ENCODE data around the gene CASP8. TPM values are rescaled to one million over a fixed set of nuclear protein-coding genes. Genes with fewer than 3 reads are reported as not detected.
A peak's percentile ranks its signal among the peaks of the same experiment; 100 is the strongest.
"Not testable (repeated sequence)": the region's sequence is repeated elsewhere in the genome, so short reads cannot be mapped to it uniquely, and the experiment has no call there.

The CASP8 gene
- total RNA-seq (ENCODE audit: insufficient read depth, low replicate concordance) = 41.2 TPM

DNA sequence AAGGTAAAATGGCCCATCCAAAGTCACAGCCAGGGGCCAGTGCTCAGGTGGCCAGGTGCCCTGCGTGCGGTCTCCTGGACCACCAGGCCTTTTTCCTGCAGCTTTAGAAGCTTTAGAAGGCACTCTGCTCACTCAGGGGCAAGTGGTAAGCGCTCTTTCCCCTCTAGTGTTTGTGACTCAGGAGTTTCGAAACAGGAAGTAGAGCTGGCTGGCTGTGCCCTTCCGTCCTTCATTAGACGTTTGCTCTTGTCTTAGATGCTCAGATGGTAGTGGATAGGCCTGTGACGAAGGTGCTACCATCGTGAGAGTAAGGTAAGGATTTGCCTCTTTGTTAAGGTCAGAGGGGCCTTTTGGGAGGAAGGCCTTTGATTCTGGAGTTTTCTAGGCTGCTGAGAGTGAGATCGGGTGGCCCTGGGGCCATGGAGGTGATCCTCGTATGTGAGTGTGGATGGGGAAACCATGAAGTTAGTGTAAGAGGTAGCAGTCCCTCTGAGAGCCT lies at the start of gene CASP8:
Gene CASP8 (plus strand): TSS at position 235 of the 499 bp plus-strand sequence. CDS start 5,951 bp downstream, outside the sequence.
- DNase-seq (ENCODE audit: low spot score) = no peak

DNA sequence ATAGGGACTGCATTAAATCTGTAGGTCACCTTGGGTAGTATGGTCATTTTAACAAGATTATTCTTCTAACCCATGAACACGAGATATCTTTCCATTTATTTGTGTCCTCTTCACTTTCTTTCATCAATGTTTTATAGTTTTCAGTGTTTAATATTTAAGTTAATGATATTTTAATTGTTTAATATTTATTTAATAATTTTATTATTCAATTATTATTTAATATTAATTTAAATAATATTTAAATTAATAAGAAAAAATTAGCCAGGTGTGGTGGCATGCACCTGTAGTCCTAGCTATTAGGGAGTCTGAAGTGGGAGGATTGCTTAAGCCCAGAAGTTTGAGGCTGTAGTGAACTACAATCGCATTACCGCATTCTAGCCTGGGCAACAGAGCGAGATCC lies 44.4 kb upstream of the CASP8 start:
- no peak for DNase-seq (ENCODE audit: low spot score)

DNA sequence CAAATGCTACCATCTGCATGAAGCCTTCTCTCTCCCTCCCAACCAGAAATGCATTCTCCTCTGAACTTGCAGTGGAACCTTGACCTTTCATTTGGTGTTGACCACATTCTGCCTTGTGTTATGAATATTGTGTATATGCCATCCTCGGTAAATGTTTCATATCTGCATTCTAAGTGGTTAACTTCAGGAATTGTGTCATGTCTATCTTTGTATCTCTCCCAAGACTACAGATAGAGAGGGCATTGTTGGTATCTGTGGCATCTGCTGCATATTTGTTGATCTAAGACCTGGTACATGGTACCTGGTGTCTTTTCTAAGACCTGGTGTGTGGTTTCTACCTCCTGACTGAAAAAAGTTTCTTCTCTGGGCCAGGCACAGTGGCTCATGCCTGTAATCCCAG lies 43.4 kb upstream of the CASP8 start:
- no peak for DNase-seq (ENCODE audit: low spot score)

DNA sequence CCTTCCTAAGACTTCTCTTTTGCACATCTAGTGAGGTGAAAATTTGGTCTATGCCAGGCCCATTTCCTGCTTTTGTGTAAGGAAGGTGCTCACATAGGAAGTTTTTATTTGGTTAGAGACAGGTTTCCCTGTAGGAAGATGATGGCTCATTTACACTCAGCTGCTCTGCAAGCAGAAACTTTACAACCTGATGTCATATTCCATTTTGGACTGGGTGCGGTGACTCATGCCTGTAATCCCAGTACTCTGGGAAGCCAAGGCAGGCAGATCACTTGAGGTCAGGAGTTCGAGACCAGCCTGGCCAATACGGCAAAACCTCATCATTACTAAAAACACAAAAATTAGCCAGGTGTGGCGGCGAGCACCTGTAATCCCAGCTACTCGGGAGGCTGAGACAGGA lies 41.6 kb upstream of the CASP8 start:
- DNase-seq (ENCODE audit: low spot score) = no peak

DNA sequence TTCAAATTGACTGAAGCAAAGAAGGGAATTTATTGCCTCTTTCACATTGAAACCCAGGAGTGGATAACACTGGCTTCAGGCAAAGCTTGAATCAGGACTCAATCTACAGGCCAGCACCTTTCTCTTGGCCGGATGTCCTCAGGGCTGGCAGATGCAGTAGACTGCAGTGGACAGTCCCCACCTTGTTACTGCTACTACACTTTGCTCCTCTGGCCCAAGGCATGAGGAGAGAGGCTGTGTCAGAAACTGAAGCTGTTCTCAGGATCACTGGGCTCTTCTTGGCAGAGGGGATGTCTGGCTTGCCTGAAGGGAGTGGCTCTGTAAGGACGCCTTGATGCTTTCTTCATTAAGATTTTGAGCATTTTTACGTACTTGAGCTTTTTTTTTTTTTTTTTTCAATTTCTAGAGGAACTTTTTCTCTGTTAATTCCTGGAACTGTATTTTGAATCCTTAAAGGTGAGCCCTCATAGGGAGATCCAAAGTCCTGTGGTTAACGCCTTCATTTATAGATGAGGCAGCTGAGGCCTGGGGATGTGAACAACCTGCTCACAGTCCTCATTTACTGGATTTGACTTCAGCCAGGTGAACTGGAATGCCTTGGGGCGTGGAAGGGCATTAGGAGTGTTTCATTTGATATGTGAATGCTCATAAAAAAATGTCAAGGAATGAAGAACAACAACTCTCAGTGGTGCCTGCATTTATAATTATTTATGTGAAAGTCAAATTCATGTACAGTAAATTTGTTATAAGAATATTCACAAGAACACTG lies 40.8 kb upstream of the CASP8 start:
- DNase-seq (ENCODE audit: low spot score) = no peak

DNA sequence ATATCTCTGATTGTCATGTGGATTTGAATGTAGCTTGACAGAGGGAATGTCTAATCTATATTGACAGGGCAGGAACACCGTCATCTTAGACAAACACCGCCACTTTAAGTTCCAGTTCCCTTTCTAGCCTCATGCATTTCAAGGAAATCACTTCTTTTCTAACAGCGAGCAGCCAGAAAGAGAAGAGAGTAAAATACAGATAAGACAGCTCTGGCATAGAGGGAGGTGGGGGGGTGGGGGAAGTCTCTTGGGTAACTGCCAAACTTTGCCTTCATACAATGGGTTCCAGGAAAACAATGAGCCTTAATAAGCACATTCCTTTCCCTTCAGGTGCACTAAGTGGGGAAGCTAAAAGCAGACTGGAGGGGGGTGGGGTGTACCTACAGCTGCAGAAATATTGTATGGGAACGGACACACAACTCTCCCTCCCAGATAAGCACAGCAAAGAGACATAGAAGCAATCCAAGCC lies 40.2 kb upstream of the CASP8 start:
- DNase-seq (ENCODE audit: low spot score) = peak; percentile 46

DNA sequence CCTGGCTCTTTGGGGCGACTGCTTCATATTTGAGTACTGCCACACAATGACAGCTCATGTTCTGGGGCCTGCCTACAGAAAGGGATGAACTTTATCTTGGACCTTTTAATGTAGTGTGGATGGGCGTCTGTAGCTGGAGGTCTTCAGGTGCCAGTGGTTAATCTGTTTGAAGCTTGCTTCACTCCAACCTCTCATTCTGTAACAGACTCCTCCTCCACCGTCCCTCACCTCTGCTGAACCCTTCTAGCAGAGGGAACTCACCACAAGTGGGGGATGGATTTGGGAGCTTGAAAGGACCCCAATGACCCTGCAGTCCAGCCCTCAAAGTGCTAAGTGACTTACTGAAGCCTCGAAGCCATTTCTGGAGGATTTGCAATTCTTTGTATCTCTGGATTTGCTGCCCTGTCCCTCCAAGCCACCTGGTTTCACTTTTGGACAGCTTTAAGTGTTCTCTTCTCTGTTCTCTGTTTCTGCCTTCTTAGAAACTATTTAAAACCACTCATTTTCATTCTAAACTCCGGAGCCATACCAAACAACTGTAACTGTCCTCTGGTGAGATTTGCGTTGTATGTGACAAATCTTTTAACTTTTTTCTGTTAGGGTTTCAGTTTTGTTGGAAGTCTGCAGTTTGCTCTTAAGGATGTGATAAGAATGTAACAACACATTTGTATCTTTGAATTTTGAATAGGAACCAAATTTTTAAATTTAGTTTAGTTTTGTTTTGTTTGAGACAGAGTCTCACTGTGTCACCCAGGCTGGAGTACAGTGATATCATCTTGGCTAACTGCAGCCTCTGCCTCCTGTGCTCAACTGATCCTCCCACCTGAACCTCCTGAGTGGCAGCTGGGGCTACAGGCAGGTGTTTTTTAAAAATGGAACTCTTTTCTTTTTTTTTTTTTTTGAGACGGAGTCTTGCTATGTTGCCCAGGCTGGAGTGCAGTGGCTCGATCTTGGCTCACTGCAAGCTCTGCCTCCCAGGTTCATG lies 37.0 kb upstream of the CASP8 start:
- no peak for DNase-seq (ENCODE audit: low spot score)

DNA sequence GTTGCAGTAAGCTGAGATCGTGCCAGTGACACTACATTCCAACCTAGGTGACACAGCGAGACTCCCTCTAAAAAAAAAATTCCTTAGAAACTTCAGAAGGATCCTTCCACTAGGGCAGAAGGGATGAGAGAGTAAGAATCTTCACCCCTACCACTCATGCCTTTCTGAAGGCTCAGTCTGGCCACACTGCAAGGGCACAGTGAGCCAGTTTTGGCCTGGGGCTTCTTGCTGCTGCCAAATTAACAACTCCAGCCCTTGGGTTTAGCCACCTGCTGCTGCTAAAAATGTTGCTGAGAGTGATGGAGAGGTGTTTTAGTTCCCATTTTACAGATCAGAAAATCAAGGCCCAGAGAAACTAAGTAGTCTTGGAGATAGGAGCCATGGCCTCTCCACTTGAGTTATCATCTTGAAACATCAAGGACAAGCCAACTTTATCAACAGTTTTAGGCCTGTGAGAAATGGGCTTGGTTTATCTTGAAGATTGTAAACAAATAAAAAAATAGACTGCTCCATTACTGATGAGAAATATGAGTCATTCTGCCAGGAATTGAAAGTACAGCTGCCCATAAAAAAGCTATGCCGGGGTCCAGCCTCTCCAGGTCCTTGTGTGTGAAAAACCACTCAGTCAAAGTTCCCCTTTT lies 31.9 kb upstream of the CASP8 start:
- no peak for DNase-seq (ENCODE audit: low spot score)

DNA sequence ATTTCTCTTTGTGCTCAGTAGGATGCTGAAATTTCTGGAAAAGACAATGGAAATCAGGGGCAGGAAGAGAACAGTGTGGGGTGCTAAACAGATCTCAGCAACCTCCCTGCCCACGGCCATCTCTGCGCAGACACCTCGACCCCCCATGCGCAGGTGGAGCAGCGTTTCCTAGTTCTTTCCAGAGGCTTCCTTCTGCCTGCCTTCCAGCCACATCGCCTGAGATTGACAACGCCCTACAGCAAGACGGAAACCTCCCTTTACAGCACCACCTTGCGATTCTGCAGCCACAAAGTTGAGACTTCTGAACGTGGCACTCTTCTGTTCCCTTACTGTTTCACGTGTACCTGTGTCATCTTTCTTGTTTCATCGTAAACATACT lies 31.4 kb upstream of the CASP8 start:
- no peak for DNase-seq (ENCODE audit: low spot score)

DNA sequence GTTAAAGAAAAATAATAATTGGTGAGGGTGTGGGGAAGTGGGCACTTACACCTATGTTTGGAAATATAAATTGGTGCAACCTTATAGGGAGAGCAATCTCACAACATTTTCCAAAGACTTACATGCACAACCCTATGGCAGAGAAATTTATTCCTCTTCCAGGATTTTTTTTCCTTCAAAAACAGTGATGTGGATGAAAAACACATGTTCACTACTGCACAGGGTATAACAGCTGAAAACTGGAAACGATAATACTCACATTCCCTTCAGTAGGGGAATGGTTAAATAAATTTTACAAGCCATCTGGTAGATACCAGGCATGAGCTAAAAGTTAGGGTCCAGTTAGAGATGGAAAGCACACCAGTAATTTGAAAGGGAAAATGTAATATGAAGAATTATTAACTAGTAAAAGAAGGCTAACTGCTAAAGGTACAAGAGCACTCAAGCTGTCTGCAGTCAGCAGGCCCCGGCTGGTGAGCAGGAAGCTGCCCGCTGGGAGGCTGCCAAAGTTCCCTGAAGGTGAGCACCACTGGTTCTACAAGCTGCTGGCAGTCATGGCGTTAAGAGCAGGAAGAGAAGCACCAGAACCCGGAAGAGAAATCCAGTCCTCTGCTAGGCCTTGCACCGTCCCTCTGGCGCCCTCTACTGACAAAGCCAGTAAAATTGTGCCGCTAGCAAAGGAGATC lies 28.4 kb upstream of the CASP8 start:
- peak; percentile 95 for DNase-seq (ENCODE audit: low spot score)

DNA sequence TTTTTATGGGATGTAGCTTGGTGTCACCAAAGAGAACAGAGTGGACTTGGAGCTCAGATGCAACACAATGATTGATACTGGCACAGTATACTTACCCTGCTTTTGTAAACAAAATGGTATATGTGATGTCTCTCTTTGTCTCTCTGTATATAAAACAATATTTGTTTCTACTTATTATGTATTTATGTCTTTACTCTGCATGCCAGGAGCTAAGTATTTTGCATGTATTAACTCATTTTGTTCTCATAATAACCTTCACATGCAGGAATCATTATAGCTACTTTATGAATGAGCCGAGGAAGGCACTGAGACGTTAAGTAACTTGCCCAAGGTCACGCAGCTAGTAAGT lies 27.9 kb upstream of the CASP8 start:
- no peak for DNase-seq (ENCODE audit: low spot score)

DNA sequence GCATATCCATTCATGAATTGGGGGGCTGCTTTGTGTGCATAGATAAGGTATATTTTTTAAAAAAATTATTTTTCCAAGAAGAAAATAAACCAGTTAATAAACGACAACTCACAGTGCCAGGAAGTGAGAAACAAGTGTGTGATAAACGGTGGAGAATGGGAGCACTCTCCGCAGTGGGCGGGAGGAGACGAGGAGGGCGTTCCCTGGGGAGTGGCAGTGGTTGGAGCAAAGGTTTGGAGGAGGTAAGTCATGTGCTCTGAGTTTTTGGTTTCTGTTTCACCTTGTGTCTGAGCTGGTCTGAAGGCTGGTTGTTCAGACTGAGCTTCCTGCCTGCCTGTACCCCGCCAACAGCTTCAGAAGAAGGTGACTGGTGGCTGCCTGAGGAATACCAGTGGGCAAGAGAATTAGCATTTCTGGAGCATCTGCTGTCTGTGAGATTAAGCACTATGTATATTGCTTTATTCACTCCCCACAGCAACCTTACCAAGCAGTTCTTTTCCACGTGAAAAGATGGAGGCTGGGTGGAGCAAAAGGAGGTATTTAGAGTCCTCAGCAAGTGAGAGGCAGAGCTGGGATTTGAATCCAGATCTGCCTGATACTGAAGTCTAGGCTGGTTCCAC lies 27.0 kb upstream of the CASP8 start:
- DNase-seq (ENCODE audit: low spot score) = no peak

DNA sequence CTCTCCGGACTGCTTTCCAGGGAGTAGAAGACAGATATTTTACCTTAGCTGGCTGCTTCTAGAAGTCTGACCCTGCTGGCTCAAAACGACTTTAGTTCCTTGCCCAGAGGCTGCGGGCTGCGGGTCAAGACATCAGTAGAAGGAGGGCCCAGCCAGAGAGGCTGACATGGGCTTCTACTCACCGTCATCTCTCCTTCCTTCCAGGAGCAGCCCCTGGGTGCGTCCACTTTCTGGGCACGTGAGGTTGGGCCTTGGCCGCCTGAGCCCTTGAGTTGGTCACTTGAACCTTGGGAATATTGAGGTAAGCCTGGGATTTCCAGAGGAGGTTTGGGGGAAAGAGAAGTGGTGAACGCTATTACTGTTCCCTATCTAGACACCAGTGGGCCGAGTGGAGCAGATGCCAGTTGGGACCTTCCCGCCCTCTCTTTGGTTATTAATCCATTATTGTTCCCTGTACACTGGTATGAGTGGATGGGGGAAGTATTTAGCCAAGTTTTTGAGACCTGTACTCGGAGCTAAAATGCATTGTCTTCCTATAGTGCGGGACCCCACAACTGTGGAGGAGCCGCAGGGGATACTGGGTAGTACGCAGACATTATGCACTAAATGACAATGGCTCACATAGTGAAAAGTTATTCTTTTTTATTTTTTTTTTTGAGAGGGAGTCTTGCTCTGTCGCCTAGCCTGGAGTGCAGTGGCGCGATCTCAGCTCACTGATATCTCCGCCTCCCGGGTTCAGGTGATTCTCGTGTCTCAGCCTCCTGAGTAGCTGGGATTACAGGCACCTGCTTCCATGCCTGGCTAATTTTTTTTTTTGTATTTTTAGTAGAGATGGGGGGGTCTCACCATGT lies 26.3 kb upstream of the CASP8 start:
- DNase-seq (ENCODE audit: low spot score) = no peak

DNA sequence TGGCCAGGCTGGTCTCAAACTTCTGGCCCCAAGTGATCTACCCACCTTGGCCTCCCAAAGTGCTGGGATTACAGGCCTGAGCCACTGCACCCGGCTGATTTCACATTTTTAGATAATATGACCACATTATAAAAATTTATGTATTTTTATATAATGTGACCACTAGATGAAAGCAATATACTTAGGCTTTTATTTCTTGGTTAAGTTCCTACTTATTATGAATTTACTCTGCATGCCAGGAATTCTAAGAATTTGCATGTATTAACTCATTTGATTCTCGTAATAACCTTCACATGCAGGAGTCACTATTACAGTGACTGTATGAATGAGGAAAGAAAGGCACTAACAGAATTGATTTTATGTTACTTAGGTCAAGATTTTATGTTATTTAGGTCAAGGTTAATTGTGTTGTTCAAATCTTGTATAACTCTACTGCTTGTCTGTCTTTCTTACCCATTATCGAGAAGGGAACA lies 25.6 kb upstream of the CASP8 start:
- no peak for DNase-seq (ENCODE audit: low spot score)

DNA sequence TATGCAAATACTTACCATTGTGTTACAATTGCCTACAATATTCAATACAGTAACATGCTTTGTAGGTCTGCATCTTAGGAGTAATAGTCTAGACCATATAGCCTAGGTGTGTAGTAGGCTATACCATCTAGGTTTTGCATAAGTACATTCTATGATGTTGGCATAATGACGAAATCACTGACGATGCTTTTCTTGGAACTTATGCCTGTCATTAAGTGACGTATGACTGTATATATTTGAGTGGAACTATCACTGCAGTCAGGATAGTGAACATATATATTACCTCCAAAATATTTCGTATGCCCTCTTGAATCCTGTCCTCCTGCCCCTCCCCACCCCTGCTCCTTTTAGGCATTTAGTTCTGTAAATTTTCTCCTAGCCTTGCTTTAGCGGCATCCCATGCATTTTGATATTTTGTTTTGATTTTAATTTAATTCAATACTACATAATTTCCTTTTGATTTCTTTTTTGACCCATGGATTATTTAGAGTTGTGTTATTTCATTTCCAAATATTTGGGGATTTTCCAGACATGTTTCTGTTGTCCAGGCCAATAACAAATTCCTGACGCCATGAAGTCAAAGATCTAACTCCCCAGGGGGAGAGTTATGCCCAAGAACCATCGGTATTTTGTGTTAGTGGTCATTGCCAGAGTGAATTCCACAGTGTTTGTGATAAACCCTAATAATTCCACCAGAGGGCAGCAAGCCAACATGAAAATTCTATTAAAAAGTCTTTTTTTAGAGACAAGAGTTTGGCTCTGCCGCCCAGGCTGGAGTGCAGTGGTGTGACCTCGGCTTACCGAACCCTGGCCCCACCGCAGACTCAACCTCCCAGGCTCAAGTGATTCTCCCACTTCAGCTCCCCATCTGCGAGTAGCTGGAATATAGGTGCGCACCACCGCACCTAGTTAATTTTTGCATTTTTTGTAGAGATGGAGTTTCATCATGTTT lies 24.2 kb upstream of the CASP8 start:
- peak; percentile 79 for DNase-seq (ENCODE audit: low spot score)

DNA sequence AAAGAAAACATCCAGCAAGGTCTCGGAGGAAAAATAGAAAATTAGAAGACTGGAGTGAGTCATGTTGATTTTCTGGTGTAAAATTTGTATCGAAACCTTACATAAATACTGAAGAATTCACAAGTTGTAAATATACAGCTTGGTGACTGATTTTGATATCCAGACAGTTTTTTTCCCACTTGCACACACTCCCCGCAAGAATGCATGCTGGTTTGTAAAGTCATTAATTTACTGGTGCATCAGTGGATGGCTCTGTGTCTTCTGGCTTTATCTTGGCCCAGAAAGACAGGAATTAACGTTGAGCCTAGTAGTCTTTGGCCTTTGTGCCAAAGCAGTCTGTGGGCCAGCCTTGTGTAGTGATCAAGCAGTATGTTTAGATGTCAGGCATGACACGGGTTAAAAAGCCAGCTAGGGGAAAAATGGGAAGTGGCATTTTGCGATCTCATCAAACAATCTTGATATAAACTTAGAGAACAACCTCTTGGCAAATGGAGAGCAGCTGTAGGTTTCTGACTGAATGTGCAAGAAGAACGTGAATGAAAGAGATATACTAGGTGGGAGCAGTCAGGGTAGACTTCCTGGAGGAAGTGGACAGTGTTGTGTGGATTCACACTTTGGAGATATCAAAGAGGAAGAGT lies 22.7 kb upstream of the CASP8 start:
- no peak for DNase-seq (ENCODE audit: low spot score)

DNA sequence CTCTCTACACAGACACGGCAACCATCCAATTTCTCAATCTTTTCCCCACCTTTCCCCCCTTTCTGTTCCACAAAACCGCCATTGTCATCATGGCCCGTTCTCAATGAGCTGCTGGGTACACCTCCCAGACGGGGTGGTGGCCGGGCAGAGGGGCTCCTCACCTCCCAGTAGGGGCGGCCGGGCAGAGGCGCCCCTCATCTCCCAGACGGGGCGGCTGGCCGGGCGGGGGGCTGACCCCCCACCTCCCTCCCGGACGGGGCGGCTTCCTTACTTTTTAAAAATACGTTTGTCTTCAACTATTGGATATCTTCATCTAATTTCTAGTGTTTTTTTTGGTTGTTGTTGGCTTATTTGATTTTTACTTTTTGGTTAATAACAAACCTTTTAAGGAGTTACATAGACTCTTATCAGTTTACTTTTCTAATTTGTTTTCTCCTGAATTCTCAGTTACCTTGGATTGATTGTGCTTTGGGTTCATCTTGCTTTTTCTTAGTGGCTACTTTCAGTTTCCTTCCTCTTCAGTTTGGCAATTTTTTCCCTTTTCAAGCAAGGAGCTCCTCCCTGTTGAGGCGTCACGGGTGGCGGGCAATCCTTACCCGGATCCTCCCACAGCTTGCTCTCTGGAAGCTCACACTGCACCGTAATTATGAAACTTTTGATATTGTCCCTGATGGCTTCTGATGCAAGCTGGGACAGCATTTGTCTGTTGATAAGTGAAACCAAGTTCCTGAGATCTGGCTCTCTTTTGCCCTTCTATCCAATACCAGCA lies 21.0 kb upstream of the CASP8 start:
- DNase-seq (ENCODE audit: low spot score) = not testable (repeated sequence)

Data from umbilical cord (tissue), 2 donors.